GM18951 (cell line): ENCODE measurements around the gene FOXQ1.

Source experiments
- POLR2A ChIP-seq: IDR thresholded peaks from 4 replicates; pipeline ENCODE4 v1.6.1; 2011; ENCODE audit warnings: mild to moderate bottlenecking; ENCODE audit not compliant: insufficient read length, insufficient read depth; ENCODE audit errors: extremely low read depth
- in situ Hi-C: fragments of 300-500 bp; cut with MboI; formaldehyde crosslinking; loops from one replicate; pipeline ENCODE4 v1.12.0; 2022; ENCODE audit warnings: low sequenced_read_pairs, mixed read lengths, inconsistent platforms; ENCODE audit not compliant: unreplicated experiment

Gene FOXQ1

GRCh38 chr6:1311400-1312202, at the start of gene FOXQ1:
Gene FOXQ1, plus strand, starts transcription at chr6:1312098. Its CDS starts 607 bp downstream, at chr6:1312705.
- in situ Hi-C loops = no loop called here
- TF ChIP-seq POLR2A = no peak

- no peak for TF ChIP-seq POLR2A
- in situ Hi-C loops = no loop called here
These were observed 49.2 kb upstream of the FOXQ1 start for GRCh38 chr6:1262704-1263038.

GRCh38 chr6:1263039-1263849, 48.7 kb upstream of the FOXQ1 start:
- in situ Hi-C loops = no loop called here
- no peak for TF ChIP-seq POLR2A

- in situ Hi-C loops = no loop called here
- no peak for TF ChIP-seq POLR2A
These were observed 48.0 kb upstream of the FOXQ1 start for GRCh38 chr6:1263850-1264377.

- in situ Hi-C loops = no loop called here
- TF ChIP-seq POLR2A = no peak
These were observed 47.1 kb upstream of the FOXQ1 start for GRCh38 chr6:1264619-1265445.

- TF ChIP-seq POLR2A = no peak
- in situ Hi-C loops = no loop called here
These were observed 45.2 kb upstream of the FOXQ1 start for GRCh38 chr6:1266686-1267056.

GRCh38 chr6:1267057-1267732, 44.7 kb upstream of the FOXQ1 start:
- TF ChIP-seq POLR2A = no peak
- in situ Hi-C loops = no loop called here

GRCh38 chr6:1267790-1268762, 43.8 kb upstream of the FOXQ1 start:
- TF ChIP-seq POLR2A = no peak
- in situ Hi-C loops = no loop called here

GRCh38 chr6:1271071-1271763, 40.7 kb upstream of the FOXQ1 start:
- no peak for TF ChIP-seq POLR2A
- in situ Hi-C loops = no loop called here

GRCh38 chr6:1278061-1278720, 33.7 kb upstream of the FOXQ1 start:
- no peak for TF ChIP-seq POLR2A
- in situ Hi-C loops = no loop called here
